ENCODE measurements around the gene AMT. TPM values are rescaled to one million over a fixed set of nuclear protein-coding genes. Genes with fewer than 3 reads are reported as not detected.

AMT gene
- total RNA-seq, 1 experiment from 2014 or later, result 66.6 TPM

DNA sequence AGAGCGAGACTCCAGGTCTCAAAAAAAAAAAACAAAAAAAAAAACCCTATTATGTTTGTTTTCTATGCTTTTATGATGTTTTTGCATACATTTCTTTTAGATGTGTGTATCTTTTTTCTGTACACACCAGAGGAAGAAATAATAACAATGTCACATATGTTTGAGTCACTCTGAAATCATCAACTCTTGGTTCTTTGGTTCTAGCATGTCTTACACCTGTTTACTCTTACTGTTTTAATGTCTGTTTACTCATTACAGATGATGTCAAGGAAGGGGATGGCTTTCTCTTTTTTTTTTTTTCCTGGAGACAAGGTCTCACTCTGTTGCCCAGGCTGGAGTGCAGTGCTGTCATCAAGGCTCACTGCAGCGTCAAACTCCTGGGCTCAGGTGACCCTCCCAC, 34.6 kb downstream of the AMT start (continued):
- TF ChIP-seq, protein P1, sequence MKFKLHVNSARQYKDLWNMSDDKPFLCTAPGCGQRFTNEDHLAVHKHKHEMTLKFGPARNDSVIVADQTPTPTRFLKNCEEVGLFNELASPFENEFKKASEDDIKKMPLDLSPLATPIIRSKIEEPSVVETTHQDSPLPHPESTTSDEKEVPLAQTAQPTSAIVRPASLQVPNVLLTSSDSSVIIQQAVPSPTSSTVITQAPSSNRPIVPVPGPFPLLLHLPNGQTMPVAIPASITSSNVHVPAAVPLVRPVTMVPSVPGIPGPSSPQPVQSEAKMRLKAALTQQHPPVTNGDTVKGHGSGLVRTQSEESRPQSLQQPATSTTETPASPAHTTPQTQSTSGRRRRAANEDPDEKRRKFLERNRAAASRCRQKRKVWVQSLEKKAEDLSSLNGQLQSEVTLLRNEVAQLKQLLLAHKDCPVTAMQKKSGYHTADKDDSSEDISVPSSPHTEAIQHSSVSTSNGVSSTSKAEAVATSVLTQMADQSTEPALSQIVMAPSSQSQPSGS (CRISPR knock-in tag; IDR thresholded peaks at IDR 0.05; ENCODE audit: borderline replicate concordance, low read depth), result no peak
- TF ChIP-seq ZNF396 (CRISPR knock-in tag; IDR thresholded peaks at IDR 0.05; ENCODE audit: borderline replicate concordance), result no peak
- TF ChIP-seq, protein P2, sequence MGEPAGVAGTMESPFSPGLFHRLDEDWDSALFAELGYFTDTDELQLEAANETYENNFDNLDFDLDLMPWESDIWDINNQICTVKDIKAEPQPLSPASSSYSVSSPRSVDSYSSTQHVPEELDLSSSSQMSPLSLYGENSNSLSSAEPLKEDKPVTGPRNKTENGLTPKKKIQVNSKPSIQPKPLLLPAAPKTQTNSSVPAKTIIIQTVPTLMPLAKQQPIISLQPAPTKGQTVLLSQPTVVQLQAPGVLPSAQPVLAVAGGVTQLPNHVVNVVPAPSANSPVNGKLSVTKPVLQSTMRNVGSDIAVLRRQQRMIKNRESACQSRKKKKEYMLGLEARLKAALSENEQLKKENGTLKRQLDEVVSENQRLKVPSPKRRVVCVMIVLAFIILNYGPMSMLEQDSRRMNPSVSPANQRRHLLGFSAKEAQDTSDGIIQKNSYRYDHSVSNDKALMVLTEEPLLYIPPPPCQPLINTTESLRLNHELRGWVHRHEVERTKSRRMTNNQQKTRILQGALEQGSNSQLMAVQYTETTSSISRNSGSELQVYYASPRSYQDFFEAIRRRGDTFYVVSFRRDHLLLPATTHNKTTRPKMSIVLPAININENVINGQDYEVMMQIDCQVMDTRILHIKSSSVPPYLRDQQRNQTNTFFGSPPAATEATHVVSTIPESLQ (CRISPR knock-in tag; IDR thresholded peaks at IDR 0.05), result no peak
- TF ChIP-seq GTF2I (CRISPR knock-in tag; conservative IDR thresholded peaks at IDR 0.05), result no peak
- TF ChIP-seq JAZF1 (CRISPR knock-in tag; IDR thresholded peaks at IDR 0.05), result no peak
- TF ChIP-seq ETV6 (CRISPR knock-in tag; IDR thresholded peaks at IDR 0.05), result no peak
- TF ChIP-seq, protein P3, sequence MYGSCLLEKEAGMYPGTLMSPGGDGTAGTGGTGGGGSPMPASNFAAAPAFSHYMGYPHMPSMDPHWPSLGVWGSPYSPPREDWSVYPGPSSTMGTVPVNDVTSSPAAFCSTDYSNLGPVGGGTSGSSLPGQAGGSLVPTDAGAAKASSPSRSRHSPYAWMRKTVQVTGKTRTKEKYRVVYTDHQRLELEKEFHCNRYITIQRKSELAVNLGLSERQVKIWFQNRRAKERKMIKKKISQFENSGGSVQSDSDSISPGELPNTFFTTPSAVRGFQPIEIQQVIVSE (CRISPR knock-in tag; IDR thresholded peaks at IDR 0.05; ENCODE audit: borderline replicate concordance), result no peak
- no peak for TF ChIP-seq SOX15 (CRISPR knock-in tag; IDR thresholded peaks at IDR 0.05)
- TF ChIP-seq, protein P4, sequence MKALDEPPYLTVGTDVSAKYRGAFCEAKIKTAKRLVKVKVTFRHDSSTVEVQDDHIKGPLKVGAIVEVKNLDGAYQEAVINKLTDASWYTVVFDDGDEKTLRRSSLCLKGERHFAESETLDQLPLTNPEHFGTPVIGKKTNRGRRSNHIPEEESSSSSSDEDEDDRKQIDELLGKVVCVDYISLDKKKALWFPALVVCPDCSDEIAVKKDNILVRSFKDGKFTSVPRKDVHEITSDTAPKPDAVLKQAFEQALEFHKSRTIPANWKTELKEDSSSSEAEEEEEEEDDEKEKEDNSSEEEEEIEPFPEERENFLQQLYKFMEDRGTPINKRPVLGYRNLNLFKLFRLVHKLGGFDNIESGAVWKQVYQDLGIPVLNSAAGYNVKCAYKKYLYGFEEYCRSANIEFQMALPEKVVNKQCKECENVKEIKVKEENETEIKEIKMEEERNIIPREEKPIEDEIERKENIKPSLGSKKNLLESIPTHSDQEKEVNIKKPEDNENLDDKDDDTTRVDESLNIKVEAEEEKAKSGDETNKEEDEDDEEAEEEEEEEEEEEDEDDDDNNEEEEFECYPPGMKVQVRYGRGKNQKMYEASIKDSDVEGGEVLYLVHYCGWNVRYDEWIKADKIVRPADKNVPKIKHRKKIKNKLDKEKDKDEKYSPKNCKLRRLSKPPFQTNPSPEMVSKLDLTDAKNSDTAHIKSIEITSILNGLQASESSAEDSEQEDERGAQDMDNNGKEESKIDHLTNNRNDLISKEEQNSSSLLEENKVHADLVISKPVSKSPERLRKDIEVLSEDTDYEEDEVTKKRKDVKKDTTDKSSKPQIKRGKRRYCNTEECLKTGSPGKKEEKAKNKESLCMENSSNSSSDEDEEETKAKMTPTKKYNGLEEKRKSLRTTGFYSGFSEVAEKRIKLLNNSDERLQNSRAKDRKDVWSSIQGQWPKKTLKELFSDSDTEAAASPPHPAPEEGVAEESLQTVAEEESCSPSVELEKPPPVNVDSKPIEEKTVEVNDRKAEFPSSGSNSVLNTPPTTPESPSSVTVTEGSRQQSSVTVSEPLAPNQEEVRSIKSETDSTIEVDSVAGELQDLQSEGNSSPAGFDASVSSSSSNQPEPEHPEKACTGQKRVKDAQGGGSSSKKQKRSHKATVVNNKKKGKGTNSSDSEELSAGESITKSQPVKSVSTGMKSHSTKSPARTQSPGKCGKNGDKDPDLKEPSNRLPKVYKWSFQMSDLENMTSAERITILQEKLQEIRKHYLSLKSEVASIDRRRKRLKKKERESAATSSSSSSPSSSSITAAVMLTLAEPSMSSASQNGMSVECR (CRISPR knock-in tag; IDR thresholded peaks at IDR 0.05; ENCODE audit: borderline replicate concordance), result no peak
- TF ChIP-seq, protein P5, sequence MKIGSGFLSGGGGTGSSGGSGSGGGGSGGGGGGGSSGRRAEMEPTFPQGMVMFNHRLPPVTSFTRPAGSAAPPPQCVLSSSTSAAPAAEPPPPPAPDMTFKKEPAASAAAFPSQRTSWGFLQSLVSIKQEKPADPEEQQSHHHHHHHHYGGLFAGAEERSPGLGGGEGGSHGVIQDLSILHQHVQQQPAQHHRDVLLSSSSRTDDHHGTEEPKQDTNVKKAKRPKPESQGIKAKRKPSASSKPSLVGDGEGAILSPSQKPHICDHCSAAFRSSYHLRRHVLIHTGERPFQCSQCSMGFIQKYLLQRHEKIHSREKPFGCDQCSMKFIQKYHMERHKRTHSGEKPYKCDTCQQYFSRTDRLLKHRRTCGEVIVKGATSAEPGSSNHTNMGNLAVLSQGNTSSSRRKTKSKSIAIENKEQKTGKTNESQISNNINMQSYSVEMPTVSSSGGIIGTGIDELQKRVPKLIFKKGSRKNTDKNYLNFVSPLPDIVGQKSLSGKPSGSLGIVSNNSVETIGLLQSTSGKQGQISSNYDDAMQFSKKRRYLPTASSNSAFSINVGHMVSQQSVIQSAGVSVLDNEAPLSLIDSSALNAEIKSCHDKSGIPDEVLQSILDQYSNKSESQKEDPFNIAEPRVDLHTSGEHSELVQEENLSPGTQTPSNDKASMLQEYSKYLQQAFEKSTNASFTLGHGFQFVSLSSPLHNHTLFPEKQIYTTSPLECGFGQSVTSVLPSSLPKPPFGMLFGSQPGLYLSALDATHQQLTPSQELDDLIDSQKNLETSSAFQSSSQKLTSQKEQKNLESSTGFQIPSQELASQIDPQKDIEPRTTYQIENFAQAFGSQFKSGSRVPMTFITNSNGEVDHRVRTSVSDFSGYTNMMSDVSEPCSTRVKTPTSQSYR (CRISPR knock-in tag; IDR thresholded peaks at IDR 0.05), result no peak

DNA sequence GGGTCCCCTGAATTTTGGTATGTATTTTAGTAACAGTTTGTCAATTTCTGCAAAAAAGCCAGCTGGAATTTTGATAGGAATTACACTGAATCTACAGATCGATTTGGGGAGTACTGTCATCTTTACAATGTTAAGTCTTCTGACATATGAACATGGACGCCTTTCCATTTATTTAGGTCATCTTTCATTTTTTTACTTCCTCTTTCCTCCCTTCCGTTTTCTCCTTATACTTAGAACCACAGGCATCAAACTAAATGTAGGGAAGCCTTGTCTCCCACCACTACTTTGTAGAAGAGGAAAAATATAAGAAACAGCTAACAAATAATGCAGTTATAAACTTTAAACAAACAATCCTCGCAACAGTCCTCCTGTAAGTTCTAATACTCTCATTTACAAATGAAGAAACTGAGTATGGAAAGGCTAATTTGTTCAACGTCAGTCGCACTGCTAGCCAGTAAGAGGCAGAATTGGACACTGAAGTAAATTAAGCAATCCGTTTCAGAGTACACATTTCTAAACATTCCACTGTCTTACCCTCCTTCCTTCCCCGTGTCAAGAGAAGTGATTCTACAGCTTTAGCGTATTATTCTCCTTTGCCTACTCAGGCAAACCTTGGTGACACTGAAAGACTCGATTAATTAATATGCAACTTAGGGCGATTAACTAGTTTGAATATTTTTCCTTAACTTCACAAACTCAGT, 36.1 kb downstream of the AMT start:
- H3K9me3 Mint-ChIP-seq, result no peaks in the 10 kb centered on the region
- no peak for DNase-seq (ENCODE audit: low spot score)
- TF ChIP-seq ZNF396 (CRISPR knock-in tag; IDR thresholded peaks at IDR 0.05; ENCODE audit: borderline replicate concordance) (no peak), NR2C2 (CRISPR knock-in tag; IDR thresholded peaks at IDR 0.05) (no peak), FOXK1 (CRISPR knock-in tag; IDR thresholded peaks at IDR 0.05) (no peak)
- TF ChIP-seq, protein P4 (CRISPR knock-in tag; IDR thresholded peaks at IDR 0.05; ENCODE audit: borderline replicate concordance), result no peak
- TF ChIP-seq, protein P6, sequence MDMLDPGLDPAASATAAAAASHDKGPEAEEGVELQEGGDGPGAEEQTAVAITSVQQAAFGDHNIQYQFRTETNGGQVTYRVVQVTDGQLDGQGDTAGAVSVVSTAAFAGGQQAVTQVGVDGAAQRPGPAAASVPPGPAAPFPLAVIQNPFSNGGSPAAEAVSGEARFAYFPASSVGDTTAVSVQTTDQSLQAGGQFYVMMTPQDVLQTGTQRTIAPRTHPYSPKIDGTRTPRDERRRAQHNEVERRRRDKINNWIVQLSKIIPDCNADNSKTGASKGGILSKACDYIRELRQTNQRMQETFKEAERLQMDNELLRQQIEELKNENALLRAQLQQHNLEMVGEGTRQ (CRISPR knock-in tag; IDR thresholded peaks at IDR 0.05), result no peak
- 0 out of 2 replicates have a peak, but pooled peaks cover 12% of the 10 kb centered on the region for H3K36me3 Mint-ChIP-seq
- ChIA-PET CTCF (no interaction called here), POLR2A (no interaction called here)
- no peaks in the 10 kb centered on the region for H3K27me3 Mint-ChIP-seq (ENCODE audit: low read depth)
- H3K27ac Mint-ChIP-seq, result peak overlapping the region; percentile 82
- H3K4me3 Mint-ChIP-seq, result no peak overlapping the region
- peaks cover 9% of the 10 kb centered on the region; the same call in 1 of the 2 replicates for H3K4me1 Mint-ChIP-seq
- no peak for ATAC-seq
